IPS-NIHi11 (cell line): Measurements from ENCODE around the gene MTHFSD.

Experiments used
- DNase-seq: peaks from one replicate; pipeline ENCODE4 v3.0.0; 2012; ENCODE audit warnings: mixed read lengths, low spot score

Gene MTHFSD

DNA sequence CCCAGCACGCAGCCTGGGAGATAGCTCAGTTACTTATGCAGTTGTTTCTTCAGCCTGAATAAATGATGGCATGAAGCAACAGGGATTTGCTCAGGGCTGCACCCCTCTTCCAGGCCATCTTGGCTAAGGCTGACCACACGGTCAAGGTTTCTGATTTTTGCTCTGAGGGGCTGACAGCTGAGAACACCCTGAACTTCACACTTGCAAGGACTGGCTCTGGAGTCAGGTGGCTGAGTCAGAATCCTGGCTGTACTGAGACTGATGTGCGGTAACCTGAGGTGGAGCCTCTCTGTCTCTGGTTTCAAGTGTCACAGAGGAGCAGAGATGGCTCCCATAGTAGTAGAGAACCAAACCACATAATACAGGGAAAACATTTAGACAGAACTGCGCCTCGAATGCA is 4.8 kb downstream of the MTHFSD start:
- DNase-seq = no peak

GRCh38 chr16:86549893-86550190 is 5.2 kb downstream of the MTHFSD start:
- DNase-seq = no peak

DNA sequence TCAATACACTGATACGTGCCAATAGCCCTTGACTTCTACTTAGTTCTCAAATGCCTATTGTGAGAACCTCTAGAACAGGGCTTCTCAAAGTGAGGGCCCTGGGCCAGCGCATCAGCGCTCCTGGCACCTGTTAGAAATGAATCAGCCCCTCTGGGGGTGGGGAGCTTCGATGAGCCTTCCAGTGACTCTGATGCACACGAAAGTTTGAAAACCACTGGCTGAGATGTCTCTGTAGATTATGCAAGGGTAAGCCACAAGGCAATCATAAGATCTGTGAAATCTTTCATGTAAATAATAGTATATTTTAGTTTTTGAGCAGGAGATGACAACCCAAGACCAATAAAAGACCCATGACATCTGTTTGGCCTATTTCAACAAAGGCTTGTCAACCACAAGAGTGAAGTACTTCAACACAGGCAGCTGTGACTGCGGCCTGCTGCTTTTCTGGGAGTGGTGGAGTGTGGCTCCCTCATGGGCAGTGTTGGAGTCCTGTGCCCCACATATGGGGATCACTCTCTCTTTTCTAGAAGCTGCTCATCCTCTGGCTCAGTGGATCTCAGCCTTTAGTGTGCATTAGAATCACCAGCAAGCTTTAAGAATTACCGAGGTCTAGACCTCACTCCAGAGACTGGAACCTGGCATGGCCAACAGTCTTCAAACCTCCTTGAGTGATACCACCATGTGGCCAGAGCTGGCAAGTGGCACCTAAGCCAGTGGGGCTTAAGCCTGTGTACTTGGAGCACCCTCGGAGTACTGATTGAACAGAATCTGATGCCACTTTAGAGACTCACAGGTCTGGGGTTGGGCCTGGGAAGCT is 5.8 kb downstream of the MTHFSD start:
- no peak for DNase-seq

DNA sequence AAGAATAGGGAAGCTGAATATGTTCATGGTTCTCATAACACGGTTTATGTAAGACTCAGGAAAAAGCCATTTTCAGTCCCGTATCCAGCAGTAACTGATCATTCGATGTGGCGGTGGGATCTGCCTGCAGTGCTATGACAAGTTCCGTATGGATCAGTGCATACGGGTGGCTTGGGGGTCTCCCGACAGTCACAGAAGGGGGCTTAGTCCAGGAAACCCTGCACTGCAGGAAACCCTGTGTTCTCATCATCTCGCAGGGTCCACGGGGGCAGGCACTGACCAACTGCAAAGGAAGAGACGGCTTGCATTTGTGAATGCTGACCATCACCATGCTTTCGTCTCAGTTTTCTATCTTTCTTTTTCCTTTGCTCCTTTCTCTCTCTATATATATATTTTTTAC is 7.7 kb downstream of the MTHFSD start:
- no peak for DNase-seq

DNA sequence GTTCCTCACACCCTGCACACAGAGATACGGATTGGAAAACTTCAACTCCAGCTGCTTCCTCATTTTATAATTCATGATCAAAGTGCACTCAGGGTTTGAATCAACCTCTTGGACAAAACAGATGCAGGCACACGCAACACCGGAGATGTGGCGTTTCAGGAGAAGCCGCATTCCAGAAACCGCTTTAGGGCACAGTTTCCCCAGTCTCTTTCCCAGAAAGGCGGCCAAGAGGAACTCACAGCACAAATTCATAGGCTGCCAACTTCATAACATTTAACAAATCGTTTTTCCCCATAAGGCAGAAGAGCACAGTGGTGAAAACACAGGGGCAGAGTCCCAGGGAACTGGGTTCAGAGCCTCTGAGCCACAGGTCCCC is 8.4 kb downstream of the MTHFSD start:
- no peak for DNase-seq

- no peak for DNase-seq
These were observed 8.9 kb downstream of the MTHFSD start for GRCh38 chr16:86545954-86546637.

DNA sequence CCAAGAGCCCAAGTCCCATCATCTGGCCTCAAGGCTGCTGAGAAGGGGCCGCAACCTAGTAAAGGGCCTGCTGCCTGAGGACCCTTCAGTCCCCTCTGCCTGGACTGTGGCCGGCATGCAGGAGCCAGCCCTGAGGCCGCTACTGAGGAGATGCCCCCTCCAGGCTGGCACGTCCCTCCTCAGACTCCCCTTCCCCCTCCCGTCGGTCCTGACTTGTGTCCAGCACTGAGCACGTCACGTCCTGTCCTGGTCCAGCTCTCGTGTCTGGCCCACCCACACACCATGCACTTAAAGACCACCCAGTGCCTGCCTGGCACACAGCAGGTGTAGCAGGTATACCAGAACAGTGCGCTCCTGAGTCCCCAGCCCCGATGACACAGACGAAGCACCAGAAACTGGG is 9.6 kb downstream of the MTHFSD start:
- DNase-seq = no peak

- DNase-seq = no peak
These were observed 12.0 kb downstream of the MTHFSD start for GRCh38 chr16:86542756-86543750.

GRCh38 chr16:86541560-86541959 is 13.5 kb downstream of the MTHFSD start:
- no peak for DNase-seq

DNA sequence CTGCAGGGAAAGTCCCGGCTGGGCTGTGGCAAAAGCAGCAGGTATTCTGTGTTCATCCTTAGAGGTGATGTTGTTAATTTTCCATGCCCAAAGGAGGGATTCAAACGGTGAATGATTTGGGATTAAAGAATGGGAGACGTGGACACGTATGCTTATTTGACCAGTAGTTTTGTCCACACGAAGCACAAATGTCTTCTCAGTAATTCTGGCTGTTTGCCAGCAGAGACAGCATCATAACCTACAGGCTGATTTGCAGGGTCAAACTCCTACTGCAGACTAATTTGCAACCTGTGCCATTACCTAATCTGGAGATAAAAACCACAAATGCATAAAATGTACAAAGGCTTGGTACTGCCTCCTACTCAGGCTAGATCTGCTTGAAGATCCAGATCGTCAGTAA is 14.1 kb downstream of the MTHFSD start:
- DNase-seq = no peak

DNA sequence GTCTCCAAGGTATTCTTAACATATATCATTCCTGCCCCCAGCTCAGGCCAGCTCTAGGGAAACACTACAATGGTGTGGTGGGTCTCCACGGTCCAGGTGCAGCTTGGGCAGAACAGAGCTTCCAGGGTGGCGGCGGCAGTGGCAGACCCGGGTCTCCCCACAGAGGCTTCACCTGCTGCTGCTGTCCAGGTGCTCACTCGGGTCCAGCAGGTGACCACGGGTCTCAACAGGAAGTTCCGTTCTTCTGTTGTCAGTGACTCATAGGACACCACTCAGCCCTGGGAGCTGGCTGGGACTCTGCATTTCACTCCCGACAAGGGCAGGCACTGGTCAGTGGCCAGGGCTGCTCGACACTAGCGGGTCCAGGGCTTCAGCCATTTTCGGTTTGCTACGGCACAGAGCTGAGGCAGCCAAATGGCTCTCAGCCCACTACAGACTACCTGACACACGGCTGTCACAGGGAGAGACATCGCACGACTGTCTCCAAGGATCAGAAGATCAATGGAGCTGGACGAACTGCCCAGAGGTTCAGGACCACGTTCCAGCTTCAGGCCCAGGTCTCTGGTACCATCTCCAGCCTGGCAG is 16.7 kb downstream of the MTHFSD start:
- no peak for DNase-seq

DNA sequence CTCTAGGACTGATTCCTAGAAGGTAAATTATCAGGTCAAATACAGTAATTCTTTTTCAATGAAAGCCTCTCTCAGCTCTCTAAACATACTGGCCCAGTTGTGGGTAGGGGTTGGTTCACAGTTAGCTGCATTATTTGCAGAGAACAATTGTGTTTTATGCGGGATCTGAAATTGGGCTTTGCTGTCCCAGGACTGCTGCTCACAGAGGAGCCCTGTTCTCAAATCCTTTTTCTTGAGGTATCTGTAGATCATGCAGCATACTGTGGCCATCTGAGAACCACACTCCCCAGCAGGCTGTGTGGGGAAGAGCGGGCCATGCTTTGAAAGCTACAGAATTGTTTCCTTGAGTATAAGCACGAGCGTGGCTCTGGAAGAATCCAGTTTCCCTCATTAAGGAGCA is 17.5 kb downstream of the MTHFSD start:
- DNase-seq = no peak

- DNase-seq = no peak
These were observed 18.4 kb downstream of the MTHFSD start for GRCh38 chr16:86536621-86537020.

GRCh38 chr16:86534779-86535615 is 20.0 kb downstream of the MTHFSD start:
- DNase-seq = no peak

- DNase-seq = no peak
These were observed 21.2 kb downstream of the MTHFSD start for GRCh38 chr16:86533767-86534351.

DNA sequence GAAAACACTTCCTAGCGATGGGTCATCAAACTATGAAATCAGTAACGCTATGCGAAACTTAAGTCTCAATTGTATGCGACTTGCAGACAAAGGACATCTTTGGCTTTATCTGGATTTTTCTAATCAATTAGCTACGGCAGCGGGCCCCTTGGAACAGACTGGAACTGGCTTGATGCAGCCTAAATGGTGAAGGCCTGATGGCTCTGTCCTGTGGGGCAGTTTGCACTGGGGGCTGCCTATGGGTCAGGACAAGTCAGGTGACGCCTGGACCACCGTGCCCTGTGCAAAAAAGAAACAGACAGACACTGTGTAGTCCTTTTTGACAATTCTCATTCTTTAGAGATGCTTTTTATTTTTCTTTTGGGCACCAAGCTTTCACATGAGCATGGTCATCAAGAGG is 22.0 kb downstream of the MTHFSD start:
- no peak for DNase-seq

DNA sequence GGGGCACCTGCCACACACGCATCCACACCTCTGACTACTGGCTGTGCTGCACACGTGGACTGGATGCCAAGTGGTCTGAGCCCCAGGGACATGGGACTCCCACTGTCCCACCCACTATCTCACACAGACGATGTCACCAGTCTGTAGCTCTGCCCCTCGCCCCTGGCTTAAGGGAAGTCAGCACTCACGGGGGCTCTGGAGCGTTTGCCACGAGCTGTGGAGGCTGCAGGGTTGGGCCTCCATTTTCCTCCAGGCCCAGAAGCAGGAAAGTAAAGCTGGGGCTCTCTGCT is 22.6 kb downstream of the MTHFSD start:
- no peak for DNase-seq

GRCh38 chr16:86531641-86532525 is 23.2 kb downstream of the MTHFSD start:
- DNase-seq = no peak

DNA sequence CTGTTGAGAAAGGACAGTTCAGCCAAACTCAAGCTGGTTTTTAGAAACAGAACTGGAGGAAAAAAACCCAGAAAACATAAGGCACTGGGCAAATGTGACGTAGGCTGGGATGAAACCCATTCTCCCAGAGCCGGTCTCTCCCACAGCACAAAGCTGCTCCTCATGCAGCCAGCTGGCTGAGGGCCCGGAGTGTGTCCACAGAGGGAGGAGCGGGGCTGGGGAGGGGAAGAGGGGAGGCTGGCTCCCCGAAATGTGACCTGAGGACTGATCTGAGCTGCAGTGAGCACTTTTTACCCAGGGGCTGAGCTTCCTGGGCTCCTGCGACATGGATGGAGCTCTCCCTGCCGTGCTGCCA is 23.9 kb downstream of the MTHFSD start:
- DNase-seq = no peak
